HCT116 (cell line): Measurements from ENCODE around the gene EPC1. TPM values are rescaled to one million over a fixed set of nuclear protein-coding genes. Genes with fewer than 3 reads are reported as not detected.

Experiments used
- ATAC-seq: fragments of 200-7000 bp; cut with Tn5 transposase; 2 replicates; pipeline ENCODE4 v1.9.1; 2020; ENCODE audit warnings: mild to moderate bottlenecking, moderate library complexity
- BruUV-seq: library from RNA; stranded (reverse); fragments of 400-500 nt; replicated peaks from 2 replicates; lab custom pipeline; 2021; lab: Mats Ljungman, UMichigan
- CTCF ChIA-PET: fragments of 300-600 bp; sonication (Branson Sonifier 250); formaldehyde crosslinking; loops from one replicate; lab custom pipeline; 2021; ENCODE audit warnings: antibody characterized with exemption; lab: Charles Lee
- POLR2A ChIA-PET: fragments of 300-600, 350-600 bp; sonication (Branson Sonifier 250); formaldehyde crosslinking; loops from one replicate; lab custom pipeline; 2021; ENCODE audit warnings: antibody characterized with exemption; lab: Charles Lee
- RAD21 ChIA-PET, 2 experiments: fragments of 300-600 bp; sonication (Branson Sonifier 250); formaldehyde crosslinking; loops; one replicate each; lab custom pipeline; 2023; ENCODE audit warnings: low total read pairs in 2 of 2; ENCODE audit not compliant: uncharacterized antibody in 2 of 2, unreplicated experiment in 2 of 2, low non-redundant PET in 1 of 2; lab: Charles Lee
- DNase-seq: peaks from one replicate; pipeline ENCODE4 v3.0.0-alpha.2; 2010; ENCODE audit warnings: low read depth, low spot score
- H2AFZ ChIP-seq: fragments of 200-600 bp; shearing (Covaris generic), sonication (generic); 2 replicates; pipeline ENCODE4 v1.6.1; 2017; ENCODE audit warnings: low read depth, mixed run types, mixed read lengths, antibody characterized with exemption, low read length; ENCODE audit not compliant: poor library complexity, severe bottlenecking
- H3K27ac ChIP-seq: 2 replicates; pipeline ENCODE4 v1.5.1; 2012; ENCODE audit warnings: low read depth, low read length
- H3K27me3 ChIP-seq: fragments of 200-600 bp; sonication (generic); 2 replicates; pipeline ENCODE4 v1.6.1; 2016; ENCODE audit warnings: mixed run types, low read length, mixed read lengths; ENCODE audit not compliant: insufficient read depth
- H3K36me3 ChIP-seq, 2 experiments: fragments of 200-500 bp in 1 of 2; fragments of 200-600 bp in 1 of 2; sonication (Bioruptor generic) in 1 of 2; sonication (generic) in 1 of 2; 2 replicates each; pipeline versions ENCODE4 v1.5.1 to v1.6.1; 2014 to 2016; ENCODE audit warnings: low read length in 2 of 2, inconsistent platforms in 1 of 2, mixed read lengths in 1 of 2, mixed run types in 1 of 2; ENCODE audit not compliant: insufficient read depth in 2 of 2, control insufficient read depth in 1 of 2
- H3K4me1 ChIP-seq, 2 experiments: fragments of 200-600 bp in 1 of 2; sonication (generic) in 1 of 2; 2 replicates each; pipeline versions ENCODE4 v1.5.1 to v1.6.1; 2012 to 2017; ENCODE audit warnings: low read length in 2 of 2, inconsistent platforms in 1 of 2, mild to moderate bottlenecking in 1 of 2, mixed read lengths in 1 of 2, mixed run types in 1 of 2, moderate library complexity in 1 of 2; ENCODE audit not compliant: insufficient read depth in 2 of 2, control insufficient read depth in 1 of 2
- H3K4me2 ChIP-seq: fragments of 200-600 bp; sonication (generic); 2 replicates; pipeline ENCODE4 v1.6.1; 2017; ENCODE audit warnings: mixed run types, low read length, mixed read lengths
- H3K4me3 ChIP-seq, 2 experiments: fragments of 200-600 bp in 1 of 2; sonication (generic) in 1 of 2; replicated peaks in 1 of 2; 2 replicates each; pipeline ENCODE4 v1.5.1; 2011 to 2016; ENCODE audit warnings: low read length in 2 of 2, control low read depth in 1 of 2, low read depth in 1 of 2, mild to moderate bottlenecking in 1 of 2, mixed read lengths in 1 of 2, mixed run types in 1 of 2
- H3K79me2 ChIP-seq: fragments of 200-600 bp; sonication (generic); 2 replicates; pipeline ENCODE4 v1.6.1; 2017; ENCODE audit warnings: mild to moderate bottlenecking, mixed run types, low read length, moderate library complexity, mixed read lengths; ENCODE audit not compliant: insufficient read depth
- H3K9ac ChIP-seq: fragments of 200-600 bp; sonication (generic); 2 replicates; pipeline ENCODE4 v1.6.1; 2016; ENCODE audit warnings: low read length, mixed read lengths
- H3K9me2 ChIP-seq: fragments of 200-600 bp; sonication (generic), shearing (Covaris generic); 2 replicates; pipeline ENCODE4 v1.6.1; 2017; ENCODE audit warnings: mixed run types, mild to moderate bottlenecking, moderate library complexity; ENCODE audit not compliant: insufficient read depth
- H3K9me3 ChIP-seq, 2 experiments: fragments of 200-500 bp in 1 of 2; fragments of 200-600 bp in 1 of 2; sonication (Bioruptor generic) in 1 of 2; sonication (generic) in 1 of 2; 2 replicates each; pipeline ENCODE4 v1.6.1; 2014 to 2017; ENCODE audit warnings: low read length in 2 of 2, mixed read lengths in 2 of 2, inconsistent platforms in 1 of 2, low read depth in 1 of 2, mild to moderate bottlenecking in 1 of 2, mixed run types in 1 of 2, moderate library complexity in 1 of 2; ENCODE audit not compliant: control insufficient read depth in 1 of 2, insufficient read depth in 1 of 2
- H4K20me1 ChIP-seq: fragments of 200-600 bp; sonication (generic), shearing (Covaris generic); 2 replicates; pipeline ENCODE4 v1.6.1; 2017; ENCODE audit warnings: mixed run types, mild to moderate bottlenecking, moderate library complexity; ENCODE audit not compliant: insufficient read depth
- CBX3 ChIP-seq: IDR thresholded peaks from 2 replicates; pipeline ENCODE4 v1.6.1; 2012; ENCODE audit warnings: low read depth
- CEBPB ChIP-seq: IDR thresholded peaks from 2 replicates; pipeline ENCODE4 v1.6.1; 2012; ENCODE audit warnings: low read depth
- ELF1 ChIP-seq: IDR thresholded peaks from 2 replicates; pipeline ENCODE4 v1.6.1; 2012; ENCODE audit warnings: low read depth, borderline replicate concordance
- EZH2 ChIP-seq: fragments of 200-600 bp; sonication (generic); IDR thresholded peaks from 2 replicates; pipeline ENCODE4 v1.6.1; 2017; ENCODE audit warnings: antibody characterized with exemption, mixed run types
- POLR2A ChIP-seq: IDR thresholded peaks from 2 replicates; pipeline ENCODE4 v1.7.0; 2011; ENCODE audit warnings: borderline replicate concordance; ENCODE audit not compliant: insufficient read depth, insufficient read length; ENCODE audit errors: extremely low read depth
- POLR2AphosphoS5 ChIP-seq: IDR thresholded peaks from 2 replicates; pipeline ENCODE4 v1.6.1; 2011; ENCODE audit warnings: mild to moderate bottlenecking, low read depth, low read length, moderate library complexity
- RAD21 ChIP-seq: IDR thresholded peaks from 2 replicates; pipeline ENCODE4 v1.6.1; 2012; ENCODE audit warnings: low read depth, mild to moderate bottlenecking
- SIN3A ChIP-seq: IDR thresholded peaks from 2 replicates; pipeline ENCODE4 v1.6.1; 2012; ENCODE audit warnings: low read depth
- SRF ChIP-seq: IDR thresholded peaks from 2 replicates; pipeline ENCODE4 v1.6.1; 2012; ENCODE audit warnings: low read depth
- TCF7L2 ChIP-seq: IDR thresholded peaks from 2 replicates; pipeline ENCODE4 v1.7.0; 2011; ENCODE audit warnings: borderline replicate concordance, inconsistent platforms; ENCODE audit not compliant: insufficient read depth, insufficient read length; ENCODE audit errors: extremely low read depth
- intact Hi-C: fragments of 100-400 bp; cut with micrococcal nuclease; formaldehyde crosslinking; loops from 2 replicates; pipeline ENCODE4 v1.10.0; 2022
- total RNA-seq: library from RNA; stranded (reverse); gene quantifications from one replicate; pipeline ENCODE4 v1.2.1, GENCODE V29; 2021; ENCODE audit not compliant: unreplicated experiment
- TF ChIP-seq, protein P1 (sequence below): IDR thresholded peaks from 2 replicates; pipeline ENCODE4 v1.6.1; 2011; ENCODE audit warnings: mild to moderate bottlenecking, low read length, moderate library complexity; ENCODE audit not compliant: insufficient replicate concordance; ENCODE audit errors: extremely low read depth
- TF ChIP-seq, protein P2 (sequence below): IDR thresholded peaks from 2 replicates; pipeline ENCODE4 v1.6.1; 2012
- TF ChIP-seq, protein P3 (sequence below), 3 experiments: fragments of 200-600 bp in 1 of 3; sonication (generic) in 1 of 3; IDR thresholded peaks in 2 of 3; conservative IDR thresholded peaks in 1 of 3; 2 replicates each; pipeline ENCODE4 v1.5.1; 2012 to 2017; ENCODE audit warnings: low read depth in 2 of 3, low read length in 2 of 3, antibody characterized with exemption in 1 of 3, borderline replicate concordance in 1 of 3, control low read depth in 1 of 3, mild to moderate bottlenecking in 1 of 3, mixed read lengths in 1 of 3, mixed run types in 1 of 3, moderate library complexity in 1 of 3; ENCODE audit not compliant: insufficient read depth in 1 of 3

Gene EPC1
- total RNA-seq, 1 experiment from 2014 or later, result 20.1 TPM

DNA sequence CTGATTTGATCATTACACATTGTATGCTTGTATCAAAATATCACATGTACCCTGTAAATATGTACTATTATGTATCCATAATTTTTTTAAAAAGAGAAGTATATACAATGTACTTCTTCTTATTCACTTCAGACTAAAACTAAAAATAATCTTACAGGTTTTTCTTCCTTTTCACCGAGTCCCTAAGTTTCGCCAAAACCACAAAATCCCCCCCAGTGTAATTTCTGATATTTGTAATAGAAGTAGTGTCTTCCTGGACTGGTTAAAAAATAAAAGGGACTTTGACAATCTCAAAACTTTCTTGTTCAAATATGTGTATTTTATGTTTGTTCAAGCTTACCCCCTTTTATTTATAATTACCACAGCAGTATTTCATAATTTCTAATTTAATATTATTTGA lies 23.9 kb downstream of the EPC1 start:
- POLR2A ChIA-PET, result no interaction called here
- Histone ChIP-seq H3K9me2 (no peaks in the 10 kb centered on the region), H3K79me2 (peaks cover 97% of the 10 kb centered on the region), H3K4me3 (no peak overlapping the region), H4K20me1 (peaks cover 18% of the 10 kb centered on the region; the same call in 1 of the 2 replicates), H3K36me3 (no peaks in the 10 kb centered on the region), H3K27me3 (no peaks in the 10 kb centered on the region), H3K4me1 (0 out of 4 replicates have a peak, but pooled peaks cover 0 to 3% of the 10 kb centered on the region in 2 experiments), H3K4me2 (no peak overlapping the region), H3K9ac (no peak overlapping the region), H3K9me3 (no peaks in the 10 kb centered on the region), H3K27ac (no peak overlapping the region), H2AFZ (no peak overlapping the region)
- TF ChIP-seq TCF7L2 (no peak), SRF (no peak), CBX3 (no peak), POLR2A (no peak), EZH2 (no peak)
- intact Hi-C loops, result no loop called here
- no peak for DNase-seq
- RAD21 ChIA-PET, result no interaction called here
- CTCF ChIA-PET, result no interaction called here
- no peak for ATAC-seq
- BruUV-seq, result no TSS peak

DNA sequence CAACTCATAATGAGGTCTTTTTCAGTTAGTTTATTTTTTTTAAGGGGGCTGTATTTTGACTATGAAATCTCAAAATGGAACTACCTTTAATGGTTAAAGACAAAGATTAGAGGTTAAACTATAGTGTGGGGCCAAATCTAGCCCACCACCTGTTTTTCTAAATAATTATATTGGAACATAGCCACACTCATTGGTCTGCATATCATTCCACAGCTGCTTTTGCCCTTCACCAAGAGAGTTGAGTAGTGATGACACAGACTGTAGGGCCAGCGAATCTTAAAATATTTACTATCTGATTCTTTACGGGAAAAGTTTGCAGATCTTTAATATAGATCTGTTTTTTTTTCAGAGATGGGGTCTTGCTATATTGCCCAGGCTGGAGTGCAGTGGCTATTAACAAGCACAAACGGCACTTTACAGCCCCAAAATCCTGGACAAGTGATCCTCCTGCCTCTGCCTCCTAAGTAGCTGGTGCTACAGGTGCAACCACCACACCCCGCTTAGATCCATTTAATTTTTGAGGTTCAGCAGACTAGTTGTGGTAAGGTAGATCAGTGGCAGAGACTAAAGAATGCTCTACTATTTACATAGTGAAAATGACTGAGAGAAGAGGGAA lies 25.8 kb downstream of the EPC1 start:
- Histone ChIP-seq H3K27me3 (no peaks in the 10 kb centered on the region), H3K4me2 (no peak overlapping the region), H3K9me2 (no peaks in the 10 kb centered on the region), H3K79me2 (peaks cover 97% of the 10 kb centered on the region), H3K9ac (no peak overlapping the region), H3K4me3 (no peak overlapping the region), H3K36me3 (no peaks in the 10 kb centered on the region), H4K20me1 (0 out of 2 replicates have a peak, but pooled peaks cover 4% of the 10 kb centered on the region), H2AFZ (no peak overlapping the region), H3K4me1 (0 out of 4 replicates have a peak, but pooled peaks cover 0 to 3% of the 10 kb centered on the region in 2 experiments), H3K9me3 (no peaks in the 10 kb centered on the region), H3K27ac (no peak overlapping the region)
- ChIA-PET RAD21 (no interaction called here), CTCF (no interaction called here), POLR2A (interaction anchor here (1.8 kb wide), 1 partner anchor 8 kb away, joined by 4 read pairs; no protein-coding TSS in a partner anchor)
- no TSS peak for BruUV-seq
- ATAC-seq (no peak), DNase-seq (no peak)
- intact Hi-C loops, result no loop called here
- TF ChIP-seq, protein P1, sequence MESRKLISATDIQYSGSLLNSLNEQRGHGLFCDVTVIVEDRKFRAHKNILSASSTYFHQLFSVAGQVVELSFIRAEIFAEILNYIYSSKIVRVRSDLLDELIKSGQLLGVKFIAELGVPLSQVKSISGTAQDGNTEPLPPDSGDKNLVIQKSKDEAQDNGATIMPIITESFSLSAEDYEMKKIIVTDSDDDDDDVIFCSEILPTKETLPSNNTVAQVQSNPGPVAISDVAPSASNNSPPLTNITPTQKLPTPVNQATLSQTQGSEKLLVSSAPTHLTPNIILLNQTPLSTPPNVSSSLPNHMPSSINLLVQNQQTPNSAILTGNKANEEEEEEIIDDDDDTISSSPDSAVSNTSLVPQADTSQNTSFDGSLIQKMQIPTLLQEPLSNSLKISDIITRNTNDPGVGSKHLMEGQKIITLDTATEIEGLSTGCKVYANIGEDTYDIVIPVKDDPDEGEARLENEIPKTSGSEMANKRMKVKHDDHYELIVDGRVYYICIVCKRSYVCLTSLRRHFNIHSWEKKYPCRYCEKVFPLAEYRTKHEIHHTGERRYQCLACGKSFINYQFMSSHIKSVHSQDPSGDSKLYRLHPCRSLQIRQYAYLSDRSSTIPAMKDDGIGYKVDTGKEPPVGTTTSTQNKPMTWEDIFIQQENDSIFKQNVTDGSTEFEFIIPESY, result no peak
- TF ChIP-seq POLR2AphosphoS5, result no peak
- no peak for TF ChIP-seq SRF
- TF ChIP-seq RAD21, result no peak
- TF ChIP-seq EZH2, result no peak
- TF ChIP-seq ELF1, result no peak
- TF ChIP-seq, protein P2, sequence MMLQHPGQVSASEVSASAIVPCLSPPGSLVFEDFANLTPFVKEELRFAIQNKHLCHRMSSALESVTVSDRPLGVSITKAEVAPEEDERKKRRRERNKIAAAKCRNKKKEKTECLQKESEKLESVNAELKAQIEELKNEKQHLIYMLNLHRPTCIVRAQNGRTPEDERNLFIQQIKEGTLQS, result no peak
- no peak for TF ChIP-seq SIN3A
- TF ChIP-seq, protein P3, sequence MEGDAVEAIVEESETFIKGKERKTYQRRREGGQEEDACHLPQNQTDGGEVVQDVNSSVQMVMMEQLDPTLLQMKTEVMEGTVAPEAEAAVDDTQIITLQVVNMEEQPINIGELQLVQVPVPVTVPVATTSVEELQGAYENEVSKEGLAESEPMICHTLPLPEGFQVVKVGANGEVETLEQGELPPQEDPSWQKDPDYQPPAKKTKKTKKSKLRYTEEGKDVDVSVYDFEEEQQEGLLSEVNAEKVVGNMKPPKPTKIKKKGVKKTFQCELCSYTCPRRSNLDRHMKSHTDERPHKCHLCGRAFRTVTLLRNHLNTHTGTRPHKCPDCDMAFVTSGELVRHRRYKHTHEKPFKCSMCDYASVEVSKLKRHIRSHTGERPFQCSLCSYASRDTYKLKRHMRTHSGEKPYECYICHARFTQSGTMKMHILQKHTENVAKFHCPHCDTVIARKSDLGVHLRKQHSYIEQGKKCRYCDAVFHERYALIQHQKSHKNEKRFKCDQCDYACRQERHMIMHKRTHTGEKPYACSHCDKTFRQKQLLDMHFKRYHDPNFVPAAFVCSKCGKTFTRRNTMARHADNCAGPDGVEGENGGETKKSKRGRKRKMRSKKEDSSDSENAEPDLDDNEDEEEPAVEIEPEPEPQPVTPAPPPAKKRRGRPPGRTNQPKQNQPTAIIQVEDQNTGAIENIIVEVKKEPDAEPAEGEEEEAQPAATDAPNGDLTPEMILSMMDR (IDR thresholded peaks at IDR 0.05 in 2 of 3, conservative IDR thresholded peaks at IDR 0.05 in 1 of 3; ENCODE audit: borderline replicate concordance in 1 of 3, insufficient read depth in 1 of 3, low read depth in 2 of 3, low read length in 2 of 3), result no peak
- no peak for TF ChIP-seq CEBPB
